DMS 273 treated with DMSO at 0.1 percent for 48 hours (cell line): ENCODE results near the gene IQCE.

Experiments used
- DNase-seq: peaks from one replicate; lab custom pipeline; 2025; lab: John Stamatoyannopoulos, UW

IQCE gene

GRCh38 chr7:2663121-2663886, 104.5 kb downstream of the IQCE start:
- no peak for DNase-seq

GRCh38 chr7:2663960-2664359, 105.2 kb downstream of the IQCE start:
- no peak for DNase-seq
